ENCODE results near the gene PACSIN3.

The PACSIN3 gene

GRCh38 chr11:47177229-47177845 is 8.9 kb downstream of the PACSIN3 start:
- DNase-seq (ENCODE audit: low read depth in 4 of 4, low spot score in 1 of 4), result peak in 2 of 4 experiments; percentile 40 to 52

- peak; percentile 89 to 96 (median 93) for DNase-seq (ENCODE audit: low read depth in 4 of 4, low spot score in 1 of 4)
These were observed 9.7 kb downstream of the PACSIN3 start, which contains the start of gene ARFGAP2 for GRCh38 chr11:47176328-47177228. ARFGAP2 (minus strand) TSS chr11:47176879; CDS start chr11:47176853, 26 bp downstream.

GRCh38 chr11:47175746-47176327 is 10.4 kb downstream of the PACSIN3 start:
- DNase-seq (ENCODE audit: low read depth in 4 of 4, low spot score in 1 of 4), result no peak

GRCh38 chr11:47172740-47173336 is 13.4 kb downstream of the PACSIN3 start:
- no peak for DNase-seq (ENCODE audit: low read depth in 4 of 4, low spot score in 1 of 4)

- no peak for DNase-seq (ENCODE audit: low read depth in 4 of 4, low spot score in 1 of 4)
These were observed 14.4 kb downstream of the PACSIN3 start for GRCh38 chr11:47171856-47172255.

GRCh38 chr11:47171061-47171838 is 15.0 kb downstream of the PACSIN3 start:
- DNase-seq (ENCODE audit: low read depth in 4 of 4, low spot score in 1 of 4), result no peak

GRCh38 chr11:47166368-47166767 is 19.9 kb downstream of the PACSIN3 start:
- no peak for DNase-seq (ENCODE audit: low read depth in 4 of 4, low spot score in 1 of 4)

- no peak for DNase-seq (ENCODE audit: low read depth in 4 of 4, low spot score in 1 of 4)
These were observed 20.9 kb downstream of the PACSIN3 start for GRCh38 chr11:47165253-47165840.

GRCh38 chr11:47164321-47164720 is 21.9 kb downstream of the PACSIN3 start:
- DNase-seq (ENCODE audit: low read depth in 4 of 4, low spot score in 1 of 4), result no peak

- DNase-seq (ENCODE audit: low read depth in 4 of 4, low spot score in 1 of 4), result no peak
These were observed 22.3 kb downstream of the PACSIN3 start for GRCh38 chr11:47163898-47164297.

- DNase-seq (ENCODE audit: low read depth in 4 of 4, low spot score in 1 of 4), result no peak
These were observed 23.0 kb downstream of the PACSIN3 start for GRCh38 chr11:47163193-47163592.

GRCh38 chr11:47162426-47162825 is 23.8 kb downstream of the PACSIN3 start:
- no peak for DNase-seq (ENCODE audit: low read depth in 4 of 4, low spot score in 1 of 4)

GRCh38 chr11:47161890-47162289 is 24.3 kb downstream of the PACSIN3 start:
- no peak for DNase-seq (ENCODE audit: low read depth in 4 of 4, low spot score in 1 of 4)

- DNase-seq (ENCODE audit: low read depth in 4 of 4, low spot score in 1 of 4), result peak in 2 of 4 experiments; percentile 34 to 44
These were observed 24.9 kb downstream of the PACSIN3 start for GRCh38 chr11:47161134-47161854.

GRCh38 chr11:47160753-47161133 is 25.5 kb downstream of the PACSIN3 start:
- DNase-seq (ENCODE audit: low read depth in 4 of 4, low spot score in 1 of 4), result no peak

GRCh38 chr11:47158242-47158641 is 28.0 kb downstream of the PACSIN3 start:
- no peak for DNase-seq (ENCODE audit: low read depth in 4 of 4, low spot score in 1 of 4)

- no peak for DNase-seq (ENCODE audit: low read depth in 4 of 4, low spot score in 1 of 4)
These were observed 28.4 kb downstream of the PACSIN3 start for GRCh38 chr11:47157805-47158204.

- DNase-seq (ENCODE audit: low read depth in 4 of 4, low spot score in 1 of 4), result no peak
These were observed 29.3 kb downstream of the PACSIN3 start for GRCh38 chr11:47156951-47157350.

- no peak for DNase-seq (ENCODE audit: low read depth in 4 of 4, low spot score in 1 of 4)
These were observed 29.9 kb downstream of the PACSIN3 start for GRCh38 chr11:47156333-47156732.

GRCh38 chr11:47155879-47156278 is 30.4 kb downstream of the PACSIN3 start:
- no peak for DNase-seq (ENCODE audit: low read depth in 4 of 4, low spot score in 1 of 4)
